ENCODE data around the gene SLC9A6. TPM values are rescaled to one million over a fixed set of nuclear protein-coding genes. Genes with fewer than 3 reads are reported as not detected.

The SLC9A6 gene
- total and polyA plus RNA-seq, 2 of the 8 experiments (the other 6 are each of a cell fraction or from before 2014, with no cell fraction given): 8.0 to 14.1 TPM

DNA sequence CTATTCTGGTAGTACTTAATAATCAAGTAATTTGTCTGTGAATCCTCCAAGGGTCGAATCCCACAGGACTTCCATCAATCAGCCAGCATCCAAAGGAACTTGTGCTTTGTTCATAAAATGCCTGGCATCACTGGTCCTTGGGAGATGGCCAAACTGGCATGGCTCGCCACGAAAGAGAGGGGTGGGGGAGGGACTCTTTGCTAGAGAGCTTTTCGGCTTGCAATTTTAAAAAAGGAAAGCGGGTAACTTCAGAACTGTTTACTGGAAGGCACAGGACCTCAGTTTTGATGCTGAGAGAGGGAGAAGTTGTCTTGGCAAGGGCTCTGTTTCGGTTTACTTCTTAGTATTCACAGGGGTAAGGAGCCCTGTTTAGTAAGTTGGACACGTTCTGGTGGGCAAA is 82.7 kb downstream of the SLC9A6 start:
- no peak overlapping the region for H3K23ac ChIP-seq (ENCODE audit: insufficient read length)
- H3K79me1 ChIP-seq (ENCODE audit: low read depth, low read length): no peaks in the 10 kb centered on the region
- no peak overlapping the region for H2BK20ac ChIP-seq (ENCODE audit: low read length)
- no peak for DNase-seq (ENCODE audit: low read depth in 1 of 2, low spot score in 2 of 2)
- H3K23me2 ChIP-seq (ENCODE audit: low read depth, low read length): no peaks in the 10 kb centered on the region
- no peak overlapping the region for H3K4me3 ChIP-seq (ENCODE audit: extremely low read depth in 1 of 4, insufficient read depth in 2 of 4, low read depth in 3 of 4, low read length in 4 of 4)
- no peak overlapping the region for H3K4me2 ChIP-seq (ENCODE audit: insufficient read depth in 1 of 2, low read depth in 2 of 2, low read length in 2 of 2)
- H3K9ac ChIP-seq (replicated peaks in 1 of 4; ENCODE audit: extremely low read depth in 1 of 4, low read depth in 3 of 4, low read length in 3 of 4): no peak overlapping the region
- ChIA-PET POLR2A (ENCODE audit: partially characterized antibody) (interaction anchor here (0.7 kb wide), 1 partner anchor 12 kb away, joined by 3 read pairs; no protein-coding TSS in a partner anchor), CTCF (ENCODE audit: partially characterized antibody) (interaction anchor here (0.5 to 0.6 kb wide), 2 partner anchors 28 to 1644 kb away, joined by 3 read pairs; no protein-coding TSS in a partner anchor)
- no peak overlapping the region for H2BK120ac ChIP-seq (replicated peaks; ENCODE audit: low read depth, low read length)
- H4K91ac ChIP-seq (replicated peaks; ENCODE audit: insufficient read length, low read length): no peak overlapping the region
- no peaks in the 10 kb centered on the region for H3K36me3 ChIP-seq (ENCODE audit: control insufficient read depth in 2 of 4, insufficient read depth in 4 of 4, low read length in 3 of 4)
- H4K8ac ChIP-seq (ENCODE audit: extremely low read depth, insufficient read depth, low read length): no peak overlapping the region
- H3K9me3 ChIP-seq (ENCODE audit: insufficient read depth in 2 of 2, low read depth in 1 of 2, low read length in 1 of 2): no peaks in the 10 kb centered on the region
- no peak overlapping the region for H2AK5ac ChIP-seq (ENCODE audit: low read depth, low read length)
- no peaks in the 10 kb centered on the region for H3K4me1 ChIP-seq (replicated peaks in 1 of 4; ENCODE audit: control insufficient read depth in 3 of 4, insufficient read depth in 4 of 4, low read length in 3 of 4)
- no peak overlapping the region for H2AFZ ChIP-seq (ENCODE audit: low read length)
- H4K20me1 ChIP-seq (replicated peaks in 1 of 2; ENCODE audit: control insufficient read depth in 1 of 2, insufficient read depth in 2 of 2, low read length in 2 of 2): no peaks in the 10 kb centered on the region
- H3K4ac ChIP-seq (replicated peaks; ENCODE audit: insufficient read length, low read depth, low read length): no peak overlapping the region
- no peak overlapping the region for H2BK5ac ChIP-seq (ENCODE audit: low read depth, low read length)
- H3K56ac ChIP-seq (replicated peaks; ENCODE audit: insufficient read length, low read depth, low read length): no peak overlapping the region
- TF ChIP-seq RBBP5 (IDR thresholded peaks at IDR 0.05; ENCODE audit: borderline replicate concordance, low read depth, low read length) (no peak), SAP30 (IDR thresholded peaks at IDR 0.05; ENCODE audit: insufficient read depth, insufficient replicate concordance, low read length) (no peak), BACH1 (IDR thresholded peaks at IDR 0.05; ENCODE audit: low read length) (no peak), CEBPB (IDR thresholded peaks at IDR 0.05; ENCODE audit: low read depth, low read length) (no peak), SUZ12 (IDR thresholded peaks at IDR 0.05; ENCODE audit: low read length) (no peak), KDM5A (IDR thresholded peaks at IDR 0.05; ENCODE audit: low read length) (no peak)
- no peak overlapping the region for H3K14ac ChIP-seq (ENCODE audit: insufficient read length)
- H2BK15ac ChIP-seq (ENCODE audit: low read length): no peak overlapping the region
- H2BK12ac ChIP-seq (ENCODE audit: low read depth, low read length): no peak overlapping the region
- H3K27me3 ChIP-seq (replicated peaks in 1 of 4; ENCODE audit: control insufficient read depth in 3 of 4, extremely low read depth in 1 of 4, insufficient read depth in 3 of 4, low read length in 3 of 4): no peaks in the 10 kb centered on the region
- FAIRE-seq: no peak
- H3K27ac ChIP-seq (ENCODE audit: low read depth, low read length): no peak overlapping the region
- no peaks in the 10 kb centered on the region for H3K79me2 ChIP-seq (ENCODE audit: control insufficient read depth in 1 of 2, insufficient read depth in 2 of 2, low read length in 2 of 2)
- 87% methylated on average over 7 of the region's 7 CpGs; no CpG with 5 or more reads in 1 of the 2 experiments for WGBS, 2 experiments (ENCODE audit: extremely low coverage in 1 of 2, insufficient coverage in 1 of 2, insufficient read length in 1 of 2, insufficient replicate concordance in 2 of 2, low coverage in 1 of 2, low lambda C conversion rate in 2 of 2, missing lambda C conversion rate in 1 of 2)
- H3K18ac ChIP-seq (ENCODE audit: extremely low read depth, low read length): no peak overlapping the region
- H4K5ac ChIP-seq (ENCODE audit: insufficient read length, low read depth, low read length): no peak overlapping the region
